GM19239 (cell line): Measurements from ENCODE around the gene SOX6.

Experiments
- DNase-seq: peaks from one replicate; pipeline ENCODE4 v3.0.0; 2011; ENCODE audit warnings: low spot score; ENCODE audit not compliant: insufficient read length
- FAIRE-seq: peaks from 2 replicates; lab custom pipeline; 2011; peaks lifted over from hg19 to GRCh38; lab: Jason Lieb, UNC

SOX6 gene

GRCh38 chr11:16326679-16327297 lies 29.6 kb downstream of the SOX6 start:
- DNase-seq (no peak), FAIRE-seq (no peak)

- FAIRE-seq: no peak
These were observed 34.2 kb downstream of the SOX6 start for GRCh38 chr11:16322190-16322589.

GRCh38 chr11:16321148-16321547 lies 35.2 kb downstream of the SOX6 start:
- FAIRE-seq: no peak
- DNase-seq: no peak

More at GRCh38 chr11:16322190-16322589, 34.2 kb downstream of the SOX6 start:
- DNase-seq: no peak

- DNase-seq (no peak), FAIRE-seq (no peak)
These were observed 38.0 kb downstream of the SOX6 start for GRCh38 chr11:16318320-16318719.

- no peak for FAIRE-seq
- no peak for DNase-seq
These were observed 38.6 kb downstream of the SOX6 start for GRCh38 chr11:16317712-16318111.

GRCh38 chr11:16313846-16314245 lies 42.5 kb downstream of the SOX6 start:
- DNase-seq (no peak), FAIRE-seq (no peak)

- FAIRE-seq (no peak), DNase-seq (no peak)
These were observed 44.0 kb downstream of the SOX6 start for GRCh38 chr11:16312233-16312765.

GRCh38 chr11:16311831-16312230 lies 44.5 kb downstream of the SOX6 start:
- DNase-seq: no peak
- no peak for FAIRE-seq

- DNase-seq (no peak), FAIRE-seq (no peak)
These were observed 45.4 kb downstream of the SOX6 start for GRCh38 chr11:16310943-16311342.

GRCh38 chr11:16309226-16309625 lies 47.1 kb downstream of the SOX6 start:
- FAIRE-seq (no peak), DNase-seq (no peak)

GRCh38 chr11:16301462-16301861 lies 54.9 kb downstream of the SOX6 start:
- FAIRE-seq: no peak
- no peak for DNase-seq

- DNase-seq (no peak), FAIRE-seq (no peak)
These were observed 56.2 kb downstream of the SOX6 start for GRCh38 chr11:16299884-16300782.

GRCh38 chr11:16299390-16299789 lies 57.0 kb downstream of the SOX6 start:
- no peak for DNase-seq

GRCh38 chr11:16297332-16297731 lies 59.0 kb downstream of the SOX6 start:
- FAIRE-seq (no peak), DNase-seq (no peak)

More at GRCh38 chr11:16299390-16299789, 57.0 kb downstream of the SOX6 start:
- FAIRE-seq: no peak

- FAIRE-seq (no peak), DNase-seq (no peak)
These were observed 60.1 kb downstream of the SOX6 start for GRCh38 chr11:16296273-16296672.

GRCh38 chr11:16295592-16295991 lies 60.8 kb downstream of the SOX6 start:
- FAIRE-seq (no peak), DNase-seq (no peak)

GRCh38 chr11:16293204-16293681 lies 63.1 kb downstream of the SOX6 start:
- DNase-seq (no peak), FAIRE-seq (no peak)

GRCh38 chr11:16292167-16292859 lies 64.0 kb downstream of the SOX6 start:
- no peak for FAIRE-seq
- DNase-seq: no peak

GRCh38 chr11:16291729-16292128 lies 64.6 kb downstream of the SOX6 start:
- FAIRE-seq: no peak
- DNase-seq: no peak

- FAIRE-seq (no peak), DNase-seq (no peak)
These were observed 66.8 kb downstream of the SOX6 start for GRCh38 chr11:16289541-16289940.
